Mucosa of stomach (tissue), 1 donor: ENCODE data around the gene ADPRS.

Experiments
- H3K27me3 ChIP-seq: one replicate; pipeline ENCODE4 v1.7.0; 2013; ENCODE audit warnings: mild to moderate bottlenecking, low read length; ENCODE audit not compliant: control insufficient read depth, insufficient read depth
- H3K36me3 ChIP-seq: one replicate; pipeline ENCODE4 v1.7.0; 2013; ENCODE audit warnings: low read length; ENCODE audit not compliant: control insufficient read depth, insufficient read depth
- H3K4me1 ChIP-seq: one replicate; pipeline ENCODE4 v1.7.0; 2013; ENCODE audit warnings: mild to moderate bottlenecking, low read length; ENCODE audit not compliant: control insufficient read depth, insufficient read depth
- H3K4me3 ChIP-seq: one replicate; pipeline ENCODE4 v1.7.0; 2013; ENCODE audit warnings: low read length
- H3K9ac ChIP-seq: one replicate; pipeline ENCODE4 v1.7.0; 2013; ENCODE audit warnings: mild to moderate bottlenecking, low read length, moderate library complexity
- H3K9me3 ChIP-seq: one replicate; pipeline ENCODE4 v1.7.0; 2013; ENCODE audit warnings: mild to moderate bottlenecking, low read length, moderate library complexity; ENCODE audit not compliant: control insufficient read depth
- donor health status: Pancreatic carcinoma.

ADPRS gene, protein sequence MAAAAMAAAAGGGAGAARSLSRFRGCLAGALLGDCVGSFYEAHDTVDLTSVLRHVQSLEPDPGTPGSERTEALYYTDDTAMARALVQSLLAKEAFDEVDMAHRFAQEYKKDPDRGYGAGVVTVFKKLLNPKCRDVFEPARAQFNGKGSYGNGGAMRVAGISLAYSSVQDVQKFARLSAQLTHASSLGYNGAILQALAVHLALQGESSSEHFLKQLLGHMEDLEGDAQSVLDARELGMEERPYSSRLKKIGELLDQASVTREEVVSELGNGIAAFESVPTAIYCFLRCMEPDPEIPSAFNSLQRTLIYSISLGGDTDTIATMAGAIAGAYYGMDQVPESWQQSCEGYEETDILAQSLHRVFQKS

DNA sequence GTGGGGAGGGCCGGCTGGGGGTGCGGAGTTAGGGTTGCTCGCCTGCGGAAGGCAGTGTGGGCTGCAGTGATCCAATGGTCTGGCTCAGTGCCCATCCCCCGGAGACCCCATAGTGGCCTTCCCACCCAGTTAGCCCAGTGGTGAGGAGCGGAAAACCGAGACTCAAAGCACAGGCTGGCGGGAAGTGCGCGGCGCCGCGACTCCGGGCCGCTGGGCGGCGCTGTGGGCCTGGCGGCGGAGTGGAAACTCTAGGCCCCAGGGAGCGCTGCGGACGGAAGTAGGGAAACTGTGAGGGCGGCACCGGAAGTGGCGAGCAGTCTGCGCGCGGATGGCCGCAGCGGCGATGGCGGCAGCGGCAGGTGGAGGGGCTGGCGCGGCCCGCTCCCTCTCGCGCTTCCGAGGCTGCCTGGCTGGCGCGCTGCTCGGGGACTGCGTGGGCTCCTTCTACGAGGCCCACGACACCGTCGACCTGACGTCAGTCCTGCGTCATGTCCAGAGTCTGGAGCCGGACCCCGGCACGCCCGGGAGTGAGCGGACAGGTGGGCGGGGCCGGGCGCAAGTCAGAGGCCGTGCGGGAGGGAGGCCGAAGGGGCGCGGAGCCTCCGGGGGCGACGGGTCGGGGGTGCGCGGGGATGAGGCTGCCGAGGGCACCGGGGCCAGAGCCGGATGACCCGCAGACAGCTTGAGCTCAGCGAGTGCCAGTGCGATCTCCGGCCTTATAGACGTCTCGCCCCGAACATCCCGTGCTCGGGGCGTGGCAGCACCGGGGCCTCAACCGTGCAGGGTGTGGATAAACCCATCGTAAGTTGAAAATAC lies at the start of gene ADPRS:
Gene ADPRS, plus strand, starts transcription at position 316 of the 816 bp plus-strand sequence. Its CDS starts 13 bp downstream, at position 329.
- Histone ChIP-seq H3K9me3 (no peaks in the 10 kb centered on the region), H3K9ac (peak within 1 kb of the TSS; percentile 79), H3K4me1 (peaks cover 13% of the 10 kb centered on the region), H3K36me3 (peaks cover 19% of the 10 kb centered on the region), H3K4me3 (peak within 1 kb of the TSS; percentile 24), H3K27me3 (peaks cover 14% of the 10 kb centered on the region)

DNA sequence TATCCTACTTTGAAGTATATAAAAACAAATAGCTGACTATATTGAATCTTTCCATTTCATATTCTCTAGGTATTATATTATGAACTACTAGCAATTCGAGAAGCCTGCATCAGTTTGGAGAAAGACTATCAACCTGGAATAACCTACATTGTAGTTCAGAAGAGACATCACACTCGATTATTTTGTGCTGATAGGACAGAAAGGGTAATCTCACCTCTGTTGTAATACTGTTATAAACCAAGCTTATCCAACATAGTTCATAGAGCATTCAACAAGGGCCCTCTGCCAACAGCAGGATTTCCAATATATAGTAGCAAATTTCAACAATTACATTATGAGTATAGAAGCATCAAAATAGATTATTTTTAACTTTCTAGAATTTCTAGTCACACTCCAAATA lies 48.5 kb upstream of the ADPRS start:
- H3K27me3 ChIP-seq, result no peaks in the 10 kb centered on the region
- no peaks in the 10 kb centered on the region for H3K36me3 ChIP-seq
- no peak overlapping the region for H3K4me3 ChIP-seq
- H3K4me1 ChIP-seq, result no peaks in the 10 kb centered on the region
- H3K9me3 ChIP-seq, result no peaks in the 10 kb centered on the region
- no peak overlapping the region for H3K9ac ChIP-seq

DNA sequence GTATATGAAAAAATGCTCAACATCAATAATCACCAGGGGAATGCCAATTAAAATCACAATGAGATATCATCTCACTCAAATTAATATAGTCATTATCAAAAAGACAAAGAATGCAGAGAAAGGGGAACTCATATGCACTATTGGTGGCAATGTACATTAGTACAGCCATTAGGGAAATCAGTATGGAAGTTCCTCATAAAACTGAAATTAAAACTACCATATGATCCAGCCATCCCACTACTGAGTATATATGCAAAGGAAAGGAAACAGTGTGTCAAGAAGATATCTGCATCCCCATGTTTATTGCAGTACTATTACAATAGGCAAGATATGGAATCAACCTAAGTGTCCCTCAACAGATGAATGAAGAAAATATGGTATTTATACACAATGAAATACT lies 36.9 kb upstream of the ADPRS start:
- H3K4me3 ChIP-seq, result no peak overlapping the region
- H3K36me3 ChIP-seq, result no peaks in the 10 kb centered on the region
- H3K9ac ChIP-seq, result no peak overlapping the region
- H3K4me1 ChIP-seq, result no peaks in the 10 kb centered on the region
- H3K27me3 ChIP-seq, result no peaks in the 10 kb centered on the region
- H3K9me3 ChIP-seq, result no peaks in the 10 kb centered on the region

DNA sequence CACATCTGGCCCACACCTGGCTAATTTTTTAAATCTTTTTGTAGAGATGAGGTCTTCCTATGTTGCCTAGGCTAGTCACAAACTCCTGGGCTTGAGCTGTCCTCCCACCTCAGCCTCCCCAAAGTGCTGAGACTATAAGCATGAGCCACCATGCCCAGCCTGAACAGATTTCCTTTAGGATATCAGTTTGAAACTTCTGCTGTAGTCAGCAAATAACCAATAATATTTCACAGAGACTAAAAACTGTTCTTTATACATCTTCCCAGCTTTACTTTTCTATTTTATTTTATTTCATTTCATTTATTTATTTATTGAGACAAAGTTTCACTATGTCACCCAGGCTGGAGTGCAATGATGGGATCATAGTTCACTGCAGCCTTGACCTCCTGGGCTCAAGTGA lies 34.7 kb upstream of the ADPRS start:
- no peaks in the 10 kb centered on the region for H3K27me3 ChIP-seq
- H3K4me3 ChIP-seq, result no peak overlapping the region
- no peaks in the 10 kb centered on the region for H3K36me3 ChIP-seq
- no peaks in the 10 kb centered on the region for H3K4me1 ChIP-seq
- H3K9me3 ChIP-seq, result no peaks in the 10 kb centered on the region
- H3K9ac ChIP-seq, result no peak overlapping the region

DNA sequence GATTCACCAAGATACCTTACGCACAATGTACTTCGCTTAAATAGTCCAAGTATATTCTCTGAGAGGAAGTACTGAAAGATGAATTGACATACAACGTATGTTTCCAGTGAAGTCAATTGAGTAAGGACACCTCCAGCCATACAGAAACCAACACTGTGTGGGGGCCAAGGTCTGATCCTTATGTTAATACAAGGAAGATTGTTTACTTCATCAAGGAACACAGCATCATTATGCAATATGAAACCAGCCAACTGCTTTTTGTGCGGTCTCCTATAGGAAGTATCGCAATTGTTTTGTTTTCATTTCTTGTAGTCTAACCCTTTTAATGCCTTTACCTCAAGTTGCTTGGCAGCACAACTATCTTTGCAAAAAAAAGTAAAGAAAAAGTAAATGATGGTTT lies 33.0 kb upstream of the ADPRS start:
- H3K9me3 ChIP-seq, result no peaks in the 10 kb centered on the region
- no peak overlapping the region for H3K4me3 ChIP-seq
- H3K27me3 ChIP-seq, result no peaks in the 10 kb centered on the region
- no peaks in the 10 kb centered on the region for H3K36me3 ChIP-seq
- no peaks in the 10 kb centered on the region for H3K4me1 ChIP-seq
- H3K9ac ChIP-seq, result no peak overlapping the region

DNA sequence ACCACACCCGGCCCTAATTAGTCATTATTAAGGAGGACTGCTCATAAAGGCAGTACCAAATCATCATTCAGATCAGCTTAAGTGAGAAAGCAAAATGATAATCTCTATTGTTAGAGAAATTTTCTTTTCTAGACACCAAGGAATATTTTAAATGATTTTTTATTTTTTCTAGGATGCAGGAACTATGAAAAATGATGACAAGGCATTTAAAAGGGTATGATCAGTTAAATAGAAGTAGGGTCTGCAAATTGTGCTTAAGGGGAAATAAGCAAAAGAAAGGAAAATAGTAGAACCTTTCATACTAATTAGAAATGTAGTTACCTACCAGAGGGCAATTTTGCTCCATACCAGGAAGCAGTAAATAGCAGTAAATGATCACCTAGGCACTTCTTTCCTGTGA lies 26.4 kb upstream of the ADPRS start:
- no peak overlapping the region for H3K4me3 ChIP-seq
- H3K36me3 ChIP-seq, result no peaks in the 10 kb centered on the region
- no peaks in the 10 kb centered on the region for H3K27me3 ChIP-seq
- no peaks in the 10 kb centered on the region for H3K9me3 ChIP-seq
- no peaks in the 10 kb centered on the region for H3K4me1 ChIP-seq
- no peak overlapping the region for H3K9ac ChIP-seq

DNA sequence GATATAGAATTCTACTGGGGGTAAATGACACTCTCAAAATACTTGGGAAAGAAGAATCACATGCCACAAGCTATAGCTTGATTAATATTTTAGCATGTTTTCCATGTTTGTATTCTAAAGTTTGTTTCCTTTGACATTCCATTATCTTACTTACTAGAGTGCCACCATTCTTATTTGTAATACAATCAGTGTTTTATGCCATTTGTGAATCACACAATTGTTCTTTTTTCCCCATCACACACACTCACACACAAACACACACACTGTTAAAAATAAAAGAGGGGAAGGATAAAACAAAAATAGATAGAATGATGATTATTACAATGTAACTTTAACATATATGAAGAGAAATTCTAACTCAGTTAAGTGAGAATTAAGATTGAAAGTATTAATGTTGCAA lies 20.8 kb upstream of the ADPRS start:
- H3K9me3 ChIP-seq, result no peaks in the 10 kb centered on the region
- H3K9ac ChIP-seq, result no peak overlapping the region
- H3K27me3 ChIP-seq, result no peaks in the 10 kb centered on the region
- no peaks in the 10 kb centered on the region for H3K36me3 ChIP-seq
- no peak overlapping the region for H3K4me3 ChIP-seq
- no peaks in the 10 kb centered on the region for H3K4me1 ChIP-seq

DNA sequence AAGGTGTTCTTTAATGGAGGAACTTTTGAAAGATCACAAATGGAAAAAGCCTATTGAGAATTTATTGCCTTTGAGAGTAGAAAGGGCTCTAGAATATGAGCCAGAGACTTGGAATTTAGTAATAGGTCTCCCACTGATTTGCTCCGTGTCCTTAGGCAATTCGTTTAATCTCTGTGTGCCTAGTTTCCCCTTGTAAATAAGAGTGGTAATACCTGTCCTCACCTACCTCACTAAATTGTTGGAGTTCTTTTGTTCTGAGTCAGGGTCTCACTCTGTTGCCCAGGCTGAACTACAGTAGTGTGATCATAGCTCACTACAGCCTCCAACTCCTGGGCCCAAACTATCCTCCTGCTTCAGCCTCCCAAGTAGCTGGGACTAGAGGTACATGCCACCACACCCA lies 19.8 kb upstream of the ADPRS start:
- H3K27me3 ChIP-seq, result no peaks in the 10 kb centered on the region
- no peaks in the 10 kb centered on the region for H3K4me1 ChIP-seq
- no peaks in the 10 kb centered on the region for H3K9me3 ChIP-seq
- H3K4me3 ChIP-seq, result no peak overlapping the region
- H3K9ac ChIP-seq, result no peak overlapping the region
- no peaks in the 10 kb centered on the region for H3K36me3 ChIP-seq

DNA sequence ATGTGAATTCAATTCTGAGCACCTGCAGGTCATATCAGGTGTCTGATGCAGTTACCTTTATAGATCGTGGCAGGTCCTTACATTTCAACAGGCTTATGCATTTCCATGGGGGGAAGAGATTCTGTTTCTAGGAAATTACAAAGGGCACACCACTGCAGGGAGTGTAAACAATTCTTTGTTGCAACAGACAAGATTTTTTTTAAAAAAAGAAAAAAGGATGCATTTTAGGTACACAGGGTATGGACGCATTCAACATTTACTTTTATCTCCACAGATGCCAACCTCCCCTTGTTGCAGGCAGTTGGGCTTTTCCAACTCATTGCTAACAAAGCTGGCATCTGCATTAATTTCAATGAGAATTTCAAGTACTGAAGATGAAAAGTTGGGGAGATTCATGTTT lies 18.3 kb upstream of the ADPRS start:
- H3K9ac ChIP-seq, result no peak overlapping the region
- no peaks in the 10 kb centered on the region for H3K27me3 ChIP-seq
- no peaks in the 10 kb centered on the region for H3K9me3 ChIP-seq
- no peaks in the 10 kb centered on the region for H3K4me1 ChIP-seq
- H3K36me3 ChIP-seq, result no peaks in the 10 kb centered on the region
- no peak overlapping the region for H3K4me3 ChIP-seq

DNA sequence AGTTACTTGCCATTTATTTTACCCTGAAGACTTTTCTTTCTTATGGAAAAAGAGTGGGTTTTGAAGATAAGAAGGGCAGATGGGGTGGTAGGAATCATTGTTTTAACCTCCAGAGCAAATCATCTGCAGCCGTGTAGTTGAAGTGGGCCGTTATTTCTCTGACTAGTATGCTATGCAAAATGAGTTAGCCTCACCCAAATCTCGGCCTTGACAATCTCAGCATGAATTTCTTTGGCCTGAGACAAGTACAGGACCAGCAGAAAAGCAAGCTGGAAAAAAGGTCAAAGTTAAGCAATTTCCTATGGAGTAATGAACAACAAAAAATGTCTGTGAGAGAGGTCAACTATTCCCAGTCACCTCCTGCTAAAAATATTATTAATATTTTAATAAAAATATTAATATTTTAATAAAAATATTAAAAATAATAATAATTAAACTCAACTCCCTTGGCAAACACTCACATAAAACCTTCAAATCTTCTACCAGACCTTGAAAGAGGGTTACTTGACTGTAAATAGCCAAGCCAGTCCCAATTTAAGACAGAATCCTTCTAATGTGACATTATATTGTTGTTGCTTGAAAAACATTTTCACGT lies 11.6 kb upstream of the ADPRS start:
- no peak overlapping the region for H3K4me3 ChIP-seq
- no peaks in the 10 kb centered on the region for H3K4me1 ChIP-seq
- H3K27me3 ChIP-seq, result peaks cover 2% of the 10 kb centered on the region
- H3K9ac ChIP-seq, result no peak overlapping the region
- H3K9me3 ChIP-seq, result no peaks in the 10 kb centered on the region
- no peaks in the 10 kb centered on the region for H3K36me3 ChIP-seq

DNA sequence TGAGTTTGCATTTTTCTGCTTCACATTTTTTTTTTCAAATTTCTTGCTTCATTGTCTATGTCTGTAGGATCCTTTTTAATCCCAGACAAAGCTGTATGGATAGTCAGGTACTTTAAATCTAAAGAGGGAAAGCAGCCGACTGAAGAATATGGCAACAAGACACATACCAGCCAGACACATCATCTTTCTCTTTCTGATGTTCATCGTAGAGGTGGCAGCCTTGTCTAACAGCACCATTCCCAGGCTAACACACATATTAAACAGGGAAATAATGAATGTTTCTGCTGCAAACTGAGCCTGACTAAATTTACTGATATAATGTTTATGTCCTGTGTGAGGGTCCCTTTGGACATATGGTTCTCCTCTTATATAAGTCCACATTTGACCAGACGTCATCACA lies 8.5 kb upstream of the ADPRS start:
- Histone ChIP-seq H3K27me3 (peaks cover 20% of the 10 kb centered on the region), H3K9me3 (no peaks in the 10 kb centered on the region), H3K36me3 (no peaks in the 10 kb centered on the region), H3K4me3 (no peak overlapping the region), H3K4me1 (peaks cover 9% of the 10 kb centered on the region), H3K9ac (no peak overlapping the region)

DNA sequence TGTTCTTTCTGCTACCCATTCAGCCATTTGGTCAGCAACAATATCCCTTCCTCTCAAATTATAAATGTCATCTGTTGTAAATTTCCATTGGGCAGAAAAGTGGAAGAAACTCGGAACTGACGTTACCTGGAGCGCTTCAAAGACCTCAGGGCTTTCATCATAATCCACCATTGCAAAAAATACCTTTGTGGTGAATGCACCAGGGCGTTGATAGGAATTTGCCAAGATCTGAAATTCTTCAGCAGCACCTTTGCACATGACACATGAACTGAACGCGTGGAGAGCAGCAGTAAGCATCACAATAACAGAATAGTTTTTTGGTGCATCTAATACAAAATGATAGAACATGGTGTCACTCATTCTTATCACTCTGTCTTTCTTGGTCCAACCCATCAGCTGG lies 7.9 kb upstream of the ADPRS start:
- no peaks in the 10 kb centered on the region for H3K36me3 ChIP-seq
- H3K9ac ChIP-seq, result no peak overlapping the region
- peaks cover 20% of the 10 kb centered on the region for H3K27me3 ChIP-seq

More for the DNA sequence above, 7.9 kb upstream of the ADPRS start:
- H3K4me1 ChIP-seq, result peaks cover 9% of the 10 kb centered on the region
- no peak overlapping the region for H3K4me3 ChIP-seq
- H3K9me3 ChIP-seq, result no peaks in the 10 kb centered on the region
